Measurements from ENCODE around the gene VEGFA.

DNA sequence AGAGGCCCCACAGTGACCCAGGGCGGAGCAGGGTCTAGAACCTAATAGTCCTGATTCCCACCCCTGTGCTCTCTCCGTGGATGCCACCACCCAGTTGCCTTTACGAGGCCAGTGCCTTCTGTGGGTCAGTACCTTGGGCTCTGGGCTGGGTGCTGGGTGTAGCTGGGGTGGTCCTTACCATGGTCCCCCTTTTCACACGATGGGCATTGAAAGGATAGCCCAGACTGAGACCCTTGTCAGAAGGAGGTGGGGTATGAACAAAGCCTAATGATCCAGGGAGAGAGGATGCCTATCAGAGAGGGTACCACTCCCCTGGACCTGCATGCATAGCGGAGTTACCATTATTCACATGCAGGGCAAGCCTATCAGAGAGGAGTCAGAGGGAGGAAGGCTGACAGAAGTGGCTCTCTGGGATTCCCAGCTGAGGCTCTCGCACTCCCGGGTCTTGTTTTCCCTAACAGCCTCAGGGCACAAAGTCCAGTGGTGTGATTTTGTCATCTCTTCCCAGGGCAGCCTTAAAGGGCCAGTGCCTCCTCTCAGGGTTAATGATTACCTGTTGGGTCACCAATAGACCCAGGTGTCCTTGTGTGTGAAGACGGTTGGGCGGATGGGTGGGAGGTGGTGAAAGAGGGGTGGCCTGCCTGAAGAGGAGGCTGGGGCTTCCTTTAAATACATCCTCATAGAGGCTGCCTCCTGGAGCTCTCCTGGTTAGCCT, 36.2 kb downstream of the VEGFA start:
- TF ChIP-seq CTCF (conservative IDR thresholded peaks at IDR 0.05) (no peak), ZFX (IDR thresholded peaks at IDR 0.05) (no peak)
